NCI-H2081 (cell line): ENCODE data around the gene NRP2.

ENCODE experiments used
- DNase-seq, 2 experiments: peaks; one replicate each; lab custom pipeline; 2025; lab: John Stamatoyannopoulos, UW

NRP2 gene

DNA sequence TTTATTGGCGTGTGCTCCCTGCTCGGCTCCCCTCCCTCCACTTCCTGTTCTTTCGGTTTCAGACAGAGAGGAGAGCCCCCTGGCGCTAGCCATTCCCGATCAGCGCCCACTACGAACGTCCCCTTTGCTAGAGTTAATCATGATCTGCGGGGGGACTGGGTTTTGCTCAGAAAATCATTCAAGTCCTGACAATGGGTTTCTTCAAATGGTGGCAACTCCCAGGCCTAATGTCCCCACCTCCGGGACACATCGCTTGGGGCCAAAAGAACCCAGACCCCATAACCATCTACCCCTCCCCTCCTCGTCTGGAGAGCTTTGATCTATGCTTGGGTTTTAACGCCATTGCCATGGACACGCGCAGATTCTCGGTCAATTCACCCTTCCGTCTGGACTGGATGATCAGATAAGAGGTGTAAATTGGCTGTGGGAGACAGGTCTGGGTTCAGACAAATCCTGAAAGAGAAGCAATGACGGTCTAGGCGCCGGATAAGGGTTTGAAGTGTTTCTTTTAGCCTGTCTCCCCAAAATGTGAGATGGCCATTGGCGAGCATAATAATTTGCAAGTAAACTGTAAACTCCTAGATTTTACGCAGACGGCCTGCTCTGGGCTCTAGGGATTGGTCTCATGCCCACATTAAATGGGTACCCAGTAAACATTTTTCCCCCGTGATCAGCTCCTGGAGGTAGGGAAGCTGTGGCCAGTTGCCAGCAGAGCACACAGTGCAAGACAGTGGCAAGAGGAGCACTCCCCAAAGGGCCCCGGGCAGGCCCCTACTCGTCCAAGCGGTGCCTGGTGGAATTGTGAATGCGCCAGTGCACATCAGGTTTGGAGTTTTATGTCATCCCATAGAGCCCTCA lies 4.7 kb downstream of the NRP2 start:
- no peak for DNase-seq

DNA sequence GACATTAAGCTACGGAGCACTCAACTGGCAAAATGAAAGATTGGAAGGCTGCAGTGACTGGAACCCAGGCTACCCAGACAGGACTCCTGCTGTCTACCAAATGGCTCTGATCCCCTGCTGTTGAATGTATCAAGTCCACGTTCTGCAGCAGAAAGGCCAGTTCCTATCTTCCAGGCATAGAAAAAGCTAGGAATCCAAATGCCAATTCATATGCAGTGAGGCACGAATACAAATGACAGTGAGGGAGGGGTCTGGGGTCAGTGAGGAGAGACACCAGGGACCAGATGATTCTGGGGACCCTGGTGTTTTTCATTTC lies 5.3 kb downstream of the NRP2 start:
- DNase-seq = no peak

DNA sequence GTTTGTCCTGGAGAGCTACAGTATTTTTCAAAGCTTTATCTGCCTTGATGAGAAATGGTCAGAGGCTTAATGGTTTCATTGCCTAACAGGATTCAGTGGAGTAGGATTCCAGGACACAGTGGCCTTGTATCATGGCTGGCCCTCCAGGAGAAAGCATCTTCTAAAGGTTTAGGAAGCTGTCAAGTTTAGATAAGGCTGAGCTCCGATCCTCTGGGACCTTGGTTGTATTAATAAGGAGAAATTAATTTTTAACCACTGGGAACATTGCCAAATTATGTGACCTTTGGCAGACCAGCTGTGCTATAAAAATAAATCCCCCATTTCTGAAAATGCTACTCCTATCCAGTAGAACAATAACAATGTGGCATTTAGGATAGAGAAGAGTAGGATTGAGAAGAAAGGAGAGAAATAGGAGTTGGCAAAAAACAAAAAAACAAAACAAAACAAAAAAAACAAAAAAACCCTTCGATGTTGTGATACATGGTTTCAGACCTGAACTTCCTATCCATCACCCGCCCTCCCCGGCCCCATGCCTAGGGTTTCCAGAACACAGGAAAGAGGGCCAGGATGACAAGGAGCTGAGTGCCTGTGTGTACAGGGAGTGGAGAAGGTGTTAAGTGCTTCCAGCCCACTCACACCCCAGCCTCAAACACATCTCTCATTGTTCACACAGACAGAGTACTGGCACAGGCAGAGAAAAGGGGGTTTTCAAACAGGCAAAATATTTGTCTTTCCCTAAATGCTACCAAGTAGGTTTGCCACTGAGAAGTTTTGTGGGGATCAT lies 6.3 kb downstream of the NRP2 start:
- DNase-seq = no peak

DNA sequence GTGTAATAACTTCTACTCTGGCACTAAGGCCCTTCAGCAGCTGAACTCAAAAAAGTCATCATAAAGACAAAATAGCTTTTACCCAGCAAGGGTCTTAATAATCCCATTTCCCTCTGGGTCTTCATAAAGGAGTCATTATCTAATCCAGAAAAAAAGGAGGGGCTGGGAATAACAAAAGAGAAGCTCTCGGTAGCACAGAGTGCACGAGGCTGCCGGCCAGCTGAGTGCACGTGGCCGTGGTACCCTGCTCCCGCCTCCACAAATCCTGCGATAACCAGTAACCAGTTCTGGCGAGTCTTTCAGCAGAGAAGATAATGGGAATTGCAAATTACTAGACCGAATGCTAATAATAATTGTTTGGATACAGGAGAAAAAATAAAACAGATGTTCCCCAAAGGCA lies 7.5 kb downstream of the NRP2 start:
- no peak for DNase-seq

DNA sequence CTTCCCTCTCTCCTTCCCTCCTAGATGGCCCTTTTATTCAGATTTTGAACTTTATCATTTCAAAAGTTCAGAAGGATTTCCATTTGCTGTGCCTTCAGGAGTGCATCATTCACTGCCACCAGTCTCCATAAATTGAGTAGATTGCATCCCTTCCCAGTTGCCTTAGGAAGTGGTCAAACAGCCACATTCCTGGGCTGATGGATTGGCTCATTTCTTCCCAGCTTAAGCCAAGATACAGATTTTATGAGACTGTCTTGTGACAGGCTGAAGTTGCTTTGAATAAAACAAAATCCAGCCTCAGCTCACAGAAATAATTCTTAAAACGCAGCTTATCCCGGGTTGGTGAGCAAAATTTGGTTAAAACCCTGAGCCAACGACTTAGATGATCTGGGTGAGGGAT lies 9.8 kb downstream of the NRP2 start:
- DNase-seq = no peak

DNA sequence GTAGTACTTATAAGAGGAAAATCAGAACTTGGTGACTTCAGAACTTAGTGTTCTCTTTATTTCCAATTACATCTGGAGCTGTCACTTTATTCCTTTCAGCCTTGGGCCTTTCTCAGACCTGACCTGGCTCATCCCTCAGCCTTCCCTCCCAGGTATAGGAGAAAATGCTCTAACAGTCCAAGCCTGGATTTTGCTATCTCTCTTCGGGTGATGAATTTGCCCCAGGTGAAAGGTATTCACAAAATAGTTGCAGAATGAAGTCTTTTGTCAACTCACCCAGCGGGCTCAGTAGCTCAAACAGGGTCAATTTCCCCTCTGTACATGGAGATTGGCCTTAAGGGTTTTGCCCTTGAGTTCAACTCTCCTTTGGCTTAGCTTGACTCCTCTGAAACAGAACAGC lies 12.0 kb downstream of the NRP2 start:
- no peak for DNase-seq

DNA sequence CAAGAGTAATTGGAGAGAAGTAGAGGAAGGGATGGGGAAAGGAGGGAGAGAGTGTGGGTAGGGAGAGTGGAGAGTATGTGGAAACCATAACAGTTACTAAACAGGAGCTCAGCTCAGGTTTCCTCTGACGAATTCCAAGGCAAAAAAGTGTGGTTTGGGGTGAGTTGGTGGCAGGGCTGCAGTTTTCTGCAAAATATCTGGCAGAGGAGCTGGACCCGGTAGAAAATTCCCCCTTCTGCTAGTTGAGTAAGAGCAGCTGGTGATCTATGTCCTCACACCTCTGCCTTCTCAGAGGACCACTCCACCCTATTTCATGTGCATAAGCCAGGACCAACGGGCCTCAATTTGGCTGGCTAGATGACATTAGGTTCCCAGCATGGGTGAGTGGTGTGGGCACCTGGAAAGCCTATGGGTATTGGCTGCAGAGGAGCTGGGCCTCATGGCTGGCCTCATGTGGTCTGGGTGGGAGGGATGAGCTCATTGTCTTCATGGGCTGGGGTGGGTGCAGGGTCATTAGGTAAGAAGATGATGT lies 13.2 kb downstream of the NRP2 start:
- DNase-seq = no peak

DNA sequence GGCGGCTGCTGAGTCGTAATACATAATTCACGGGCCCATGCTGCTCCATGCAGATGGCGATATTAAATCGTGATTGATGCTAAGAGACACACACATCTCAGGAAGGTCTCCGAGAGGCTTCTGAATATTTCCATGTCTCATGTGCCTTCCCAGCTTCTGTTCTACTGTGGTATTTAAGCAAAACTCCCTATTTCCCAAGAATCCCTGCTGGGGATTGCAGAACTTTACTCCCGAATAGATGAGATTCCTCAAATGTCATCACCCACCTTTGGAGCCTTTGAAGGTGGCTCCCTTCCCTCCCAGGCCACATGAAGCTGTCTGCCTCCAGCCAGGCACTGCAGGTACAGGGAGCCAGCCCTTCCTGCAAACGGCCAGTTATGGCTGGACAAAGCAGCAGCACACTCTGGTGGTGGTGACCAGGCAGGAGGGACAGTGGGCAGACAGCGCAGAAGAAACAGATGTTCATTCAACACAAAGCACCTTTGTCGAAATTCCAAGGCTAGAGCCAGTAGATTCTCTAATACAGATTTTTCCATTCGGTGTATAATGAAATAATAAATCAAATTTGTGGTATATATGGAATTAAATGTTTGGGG lies 14.1 kb downstream of the NRP2 start:
- DNase-seq = no peak

DNA sequence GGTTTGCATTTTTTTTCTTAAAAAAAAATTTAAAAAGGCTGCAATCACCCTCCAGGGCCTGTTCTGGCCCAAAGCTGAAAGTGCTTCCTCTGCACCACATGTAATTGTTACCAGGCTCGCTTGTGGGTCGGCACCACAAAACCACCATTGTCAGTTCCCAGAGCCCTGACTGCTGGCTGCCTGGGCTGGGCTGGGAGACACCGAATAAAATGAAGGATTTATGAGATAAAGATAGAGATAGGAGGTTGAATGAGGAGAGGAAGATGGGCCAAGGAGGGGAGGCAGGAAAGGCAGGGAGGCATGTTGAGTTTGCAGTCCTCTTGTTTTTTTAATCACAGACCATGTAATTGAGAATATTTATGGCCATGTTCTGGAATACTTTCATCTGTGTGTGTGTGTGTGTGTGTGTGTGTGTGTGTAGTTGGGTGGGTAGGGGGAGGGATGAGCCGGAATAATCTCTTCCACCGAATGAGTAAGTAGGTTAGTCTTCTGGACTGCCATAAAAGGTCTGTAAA lies 14.7 kb downstream of the NRP2 start:
- DNase-seq = no peak

DNA sequence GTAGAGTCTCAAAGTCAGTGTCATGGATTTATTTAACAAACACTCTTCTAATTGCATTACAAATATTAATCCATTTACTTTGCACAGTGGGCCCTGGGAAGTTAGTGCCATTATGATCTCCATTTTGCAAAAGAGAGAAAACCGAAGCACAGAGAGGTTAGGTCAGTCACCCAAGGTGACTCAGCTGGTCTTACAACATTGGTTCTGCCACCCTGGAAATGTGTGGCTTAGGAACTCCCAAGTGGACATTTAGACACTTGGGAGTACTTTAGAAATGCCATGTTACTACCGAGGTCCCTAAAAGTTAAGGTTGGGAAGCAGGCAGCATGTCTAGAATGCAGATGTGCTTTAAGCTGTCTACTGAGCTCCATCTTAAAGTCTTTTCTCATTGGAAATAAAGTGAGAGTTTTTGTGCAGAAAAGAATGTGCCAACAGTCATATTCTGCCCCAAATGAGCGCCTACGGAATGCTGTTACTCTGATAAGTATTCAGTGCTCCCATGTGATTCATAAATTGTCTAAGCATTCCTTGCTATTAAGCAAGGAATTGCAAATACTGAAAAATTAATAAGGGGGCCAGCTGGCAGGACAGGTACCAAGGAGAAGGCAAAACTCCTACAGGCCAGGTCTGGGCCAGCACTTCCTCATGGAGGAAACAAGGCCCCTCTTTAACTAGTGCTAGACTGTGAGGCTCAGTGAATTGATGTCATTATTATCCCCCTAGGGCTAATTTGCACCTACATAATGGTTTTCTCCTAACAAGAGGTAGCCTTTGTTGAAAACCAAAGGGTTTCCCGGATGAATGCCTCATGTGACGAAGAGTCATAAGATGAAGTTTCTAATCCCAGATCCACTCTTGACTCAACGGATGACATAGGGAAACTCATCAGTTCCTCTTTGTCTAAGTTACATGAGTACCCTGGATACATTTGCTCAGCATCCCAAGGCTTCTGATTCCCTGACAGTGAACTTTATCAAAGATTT lies 16.3 kb downstream of the NRP2 start:
- no peak for DNase-seq

DNA sequence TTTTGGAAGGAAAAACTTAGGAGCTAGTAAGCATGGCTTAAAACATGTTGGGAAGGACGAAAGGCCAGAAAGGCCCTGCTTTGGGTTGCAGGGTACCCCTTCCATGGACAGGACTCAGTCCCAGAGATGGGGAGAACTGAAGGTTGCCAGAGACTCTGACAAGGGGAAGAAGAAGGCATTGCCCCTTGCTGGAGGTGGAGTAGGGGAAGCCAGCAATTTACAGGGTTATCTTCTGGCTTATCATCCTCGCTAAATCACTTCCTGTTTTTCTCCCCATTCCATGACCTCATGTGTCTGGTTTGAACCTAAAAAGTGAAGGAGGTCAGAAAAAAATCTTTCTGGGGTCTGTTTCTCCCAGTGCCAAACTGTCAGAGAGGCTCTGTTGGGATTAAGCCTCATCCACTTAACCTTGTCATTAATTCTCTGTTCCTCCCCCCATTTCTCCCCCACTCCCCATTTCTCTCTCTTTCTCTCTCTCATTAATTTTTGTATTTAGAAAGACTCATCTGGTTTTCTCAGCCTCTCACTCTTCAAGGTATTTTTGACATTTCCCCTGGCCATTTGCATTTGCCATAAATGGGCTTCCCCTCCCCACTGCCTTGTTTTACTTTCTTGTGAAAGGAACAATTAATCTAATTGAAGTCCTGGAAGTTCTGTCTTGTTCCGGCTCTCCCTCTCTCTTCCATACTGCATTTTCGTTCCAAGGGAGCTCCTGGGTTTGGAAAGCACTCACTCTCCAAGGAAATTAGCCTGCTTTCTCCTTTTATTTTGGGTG lies 17.4 kb downstream of the NRP2 start:
- DNase-seq = no peak

DNA sequence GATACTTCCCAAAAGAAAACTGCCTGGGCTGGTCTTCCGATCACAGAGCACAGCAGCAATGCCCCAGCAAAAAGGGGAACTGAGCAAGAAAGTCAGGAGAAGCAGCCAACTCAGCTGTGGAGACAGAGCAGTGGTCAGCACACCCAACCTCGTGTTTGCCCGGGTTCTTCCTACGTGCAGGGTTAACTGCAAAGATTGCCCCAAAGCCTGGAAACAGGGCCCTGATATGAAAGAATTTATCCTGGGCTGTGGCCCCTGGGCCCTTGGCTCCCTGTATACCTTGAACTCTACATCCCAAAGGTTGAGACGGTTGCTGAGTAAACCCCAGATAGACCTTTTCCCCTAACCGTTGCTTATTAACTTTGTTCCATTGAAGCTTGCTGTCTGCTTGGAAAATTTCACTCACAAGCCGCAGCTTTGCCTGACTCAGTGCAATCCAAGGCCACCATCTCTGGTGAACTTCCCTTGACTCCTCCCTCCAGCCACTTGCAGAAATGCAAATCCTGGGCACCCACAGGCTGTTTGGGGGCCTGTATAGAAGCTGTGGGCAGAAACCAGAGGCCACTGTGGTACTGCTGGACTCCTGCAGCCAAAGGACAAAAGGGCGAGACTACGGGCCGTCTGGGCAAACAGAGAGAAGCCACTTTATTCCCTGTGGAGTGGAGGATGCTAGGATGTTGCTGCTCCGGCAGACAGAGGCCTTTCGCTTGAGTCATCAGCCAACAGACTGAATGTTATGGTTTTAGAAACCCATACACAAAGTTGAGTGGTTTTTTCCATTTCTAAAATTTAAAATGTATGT lies 18.2 kb downstream of the NRP2 start:
- no peak for DNase-seq

DNA sequence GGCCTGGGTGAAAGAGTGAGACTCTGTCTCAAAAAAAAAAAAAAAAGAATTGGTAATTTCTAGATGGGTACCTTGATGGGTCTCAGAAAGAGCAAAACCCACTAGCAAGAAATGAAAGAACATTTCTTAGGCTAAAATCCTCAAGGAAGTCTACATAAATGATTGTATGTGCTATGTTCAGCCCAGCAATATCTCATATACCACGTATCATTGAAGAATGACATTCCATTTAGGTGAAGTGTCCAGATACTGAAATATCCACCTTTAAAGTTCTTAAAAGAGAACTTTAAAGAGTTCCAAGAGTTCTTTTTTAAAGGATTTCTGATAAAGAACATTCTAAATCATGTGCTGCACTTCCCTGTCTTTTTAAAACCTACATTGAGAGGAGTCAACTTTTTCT lies 19.2 kb downstream of the NRP2 start:
- DNase-seq = no peak

DNA sequence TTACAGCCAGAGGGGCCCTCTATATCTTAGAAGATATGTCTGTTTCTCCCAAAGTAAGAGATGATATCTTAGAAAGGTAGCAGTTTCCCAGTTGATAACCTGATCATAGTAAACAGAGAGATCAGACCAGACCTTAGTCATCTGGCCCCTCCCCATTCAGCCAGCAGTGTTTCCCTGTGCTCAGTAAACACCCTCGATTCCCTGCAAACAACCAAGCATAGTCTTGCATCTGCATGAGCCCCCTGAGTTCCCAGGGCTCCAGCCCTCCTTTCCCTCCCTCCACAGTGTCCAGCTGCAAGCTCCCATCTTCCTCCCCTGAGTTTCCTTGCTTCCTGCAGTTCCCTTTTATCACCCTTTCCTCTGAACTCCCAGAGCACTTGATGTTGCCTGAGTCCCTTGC lies 20.3 kb downstream of the NRP2 start:
- no peak for DNase-seq

DNA sequence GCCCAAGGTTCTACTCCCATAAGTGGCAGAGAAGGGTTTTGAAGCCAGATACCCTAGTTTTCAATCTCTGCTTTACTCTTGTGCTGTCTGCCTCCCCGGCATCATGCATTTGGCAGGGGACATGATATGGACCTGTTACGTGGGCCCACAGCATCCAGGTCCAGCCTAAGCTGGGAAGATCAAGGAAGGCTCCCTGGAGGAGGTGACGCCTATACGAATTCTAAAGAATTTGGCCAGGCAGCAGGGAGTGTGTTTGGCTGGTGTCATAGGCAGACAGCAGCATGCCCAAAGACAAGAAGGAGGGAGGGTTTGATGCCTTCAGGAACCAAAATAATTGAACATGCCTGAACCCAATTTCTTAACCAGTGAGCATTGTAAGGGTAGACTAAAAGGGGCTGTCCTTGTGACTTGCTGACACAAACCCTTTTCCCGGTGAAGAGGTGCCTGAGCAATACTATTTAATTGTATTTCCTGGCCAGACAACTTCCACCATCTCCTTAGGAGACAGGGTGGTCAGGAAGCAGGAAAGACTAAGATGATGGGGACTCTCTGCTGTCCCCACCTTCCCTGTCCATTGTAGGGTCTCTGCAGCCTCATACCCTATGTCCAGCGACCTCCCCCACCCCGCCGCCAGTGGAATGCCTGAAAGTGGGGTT lies 21.3 kb downstream of the NRP2 start:
- no peak for DNase-seq

DNA sequence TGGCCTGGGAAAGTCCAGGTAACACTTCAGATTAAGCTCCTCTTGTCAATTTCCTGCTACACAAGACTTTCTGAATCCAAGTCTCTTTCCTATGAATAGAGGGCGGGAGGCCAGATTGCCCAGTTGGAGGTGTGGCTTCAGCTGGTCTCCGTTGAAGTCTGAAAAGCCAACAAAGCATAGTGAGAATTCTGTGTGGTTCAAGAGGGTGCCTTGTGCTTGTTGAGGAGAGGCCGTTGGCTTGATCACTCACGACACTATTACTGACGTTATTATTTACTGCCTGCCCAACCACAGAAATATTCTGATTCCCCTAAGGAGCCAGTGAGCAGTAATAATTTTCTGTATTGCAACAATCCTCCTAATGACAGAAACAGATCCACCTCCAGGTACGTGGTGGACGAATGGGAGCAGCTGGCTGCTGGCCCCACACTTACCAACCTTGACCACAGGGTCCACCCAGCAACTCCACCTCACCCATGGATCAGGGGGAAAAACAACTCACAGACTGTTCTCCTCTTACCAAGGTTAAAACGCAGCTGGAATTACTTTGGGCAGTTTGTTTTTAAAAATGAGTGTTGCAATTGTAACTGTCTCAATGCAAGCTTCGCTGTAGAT lies 21.9 kb downstream of the NRP2 start:
- no peak for DNase-seq

DNA sequence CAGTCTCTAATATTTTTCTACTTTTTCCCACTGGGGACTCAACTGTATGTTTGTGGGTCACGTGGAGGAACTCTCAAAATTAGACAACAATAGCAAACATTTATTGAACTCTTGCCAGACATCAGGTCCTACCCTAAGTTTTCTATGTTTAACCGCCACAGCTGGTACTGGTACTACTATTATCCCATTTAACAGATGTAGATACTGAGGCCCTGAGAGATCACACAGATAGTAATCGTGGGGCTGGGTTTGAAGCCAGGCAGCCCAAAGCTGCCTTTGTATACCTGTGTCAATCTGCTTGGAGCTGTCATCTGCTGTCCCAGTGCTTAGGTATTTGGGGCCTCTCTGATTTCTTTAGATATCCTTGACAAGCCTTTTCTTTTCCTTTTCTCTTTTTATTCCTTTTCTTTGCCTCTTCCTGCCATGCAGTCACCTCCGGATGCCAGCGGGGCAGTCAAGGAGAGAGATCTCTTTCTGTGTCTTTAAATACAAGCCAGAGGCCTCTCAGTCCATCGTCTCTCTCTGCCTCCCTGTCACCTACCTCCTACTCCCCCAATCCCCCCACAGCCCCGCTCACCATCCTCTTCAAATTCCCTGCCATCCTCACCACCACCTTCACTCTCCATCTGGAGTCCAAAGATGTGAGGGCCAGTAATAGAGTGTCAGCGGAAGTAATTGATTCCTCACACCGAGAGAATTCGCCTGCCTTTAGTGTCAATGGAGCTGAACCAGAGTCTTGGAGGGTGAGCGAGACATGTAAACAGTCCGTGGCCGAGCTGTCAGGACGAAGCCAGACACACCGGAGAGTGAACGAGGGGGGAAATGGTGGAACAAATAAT lies 23.4 kb downstream of the NRP2 start:
- no peak for DNase-seq
